Psoas muscle (tissue), 8 donors: ENCODE data around the gene FAM83G. TPM values are rescaled to one million over a fixed set of nuclear protein-coding genes. Genes with fewer than 3 reads are reported as not detected.
"Not testable (repeated sequence)": the region's sequence is repeated elsewhere in the genome, so short reads cannot be mapped to it uniquely, and the experiment has no call there.

Source experiments
- ATAC-seq, 4 donors: fragments of 200-7000 bp; cut with Tn5 transposase; one replicate each; pipeline ENCODE4 v1.9.1; 2020; ENCODE audit warnings: moderate library complexity in 3 of 4, mild to moderate bottlenecking in 2 of 4
- DNase-seq, 2 donors: peaks; one replicate each; pipeline ENCODE4 v3.0.0-alpha.2; 2020
- H3K27ac ChIP-seq: fragments of 200-600 bp; one replicate; pipeline ENCODE4 v1.8.0; 2022
- H3K27me3 ChIP-seq, 3 donors: fragments of 200-600 bp in 1 of 3; one replicate each; pipeline versions ENCODE4 v1.6.1 to v1.8.0; 2013 to 2022; ENCODE audit warnings: low read length in 2 of 3, mild to moderate bottlenecking in 2 of 3, moderate library complexity in 1 of 3; ENCODE audit not compliant: insufficient read depth in 3 of 3
- H3K36me3 ChIP-seq, 2 donors: fragments of 200-600 bp in 1 of 2; one replicate each; pipeline versions ENCODE4 v1.6.1 to v1.8.0; 2013 to 2022; ENCODE audit warnings: low read depth in 1 of 2, mild to moderate bottlenecking in 1 of 2, moderate library complexity in 1 of 2; ENCODE audit not compliant: insufficient read depth in 1 of 2
- H3K4me1 ChIP-seq: fragments of 200-600 bp; one replicate; pipeline ENCODE4 v1.8.0; 2022
- H3K4me3 ChIP-seq: fragments of 200-600 bp; one replicate; pipeline ENCODE4 v1.8.0; 2022; ENCODE audit warnings: mild to moderate bottlenecking
- H3K9me3 ChIP-seq: fragments of 200-600 bp; one replicate; pipeline ENCODE4 v1.8.0; 2022
- WGBS, 3 donors: extraction: QIAGEN DNeasy Blood & Tissue Kit; methylation state at CpG; one replicate each; pipeline versions ENCODE4 v1.1.6 to v1.1.7; 2013; 5-methylcytosine and 5-hydroxymethylcytosine counted together
- intact Hi-C, 2 donors: fragments of 100-400 bp; cut with DNase I; formaldehyde crosslinking; loops; one replicate each; pipeline versions ENCODE4 v1.11.0 to v1.14.2; 2022
- polyA plus RNA-seq, 3 donors: library from polyadenylated mRNA; stranded (reverse); fragments of 200-250 nt; gene quantifications; one replicate each; pipeline ENCODE4 v1.2.3, GENCODE V29; 2013
- total RNA-seq, 4 donors: library from RNA; stranded (reverse); fragmentation: NEBNext Ultra II Directional in 2 of 4; extraction: Animal tissue kit (Norgen Biotek cat#: 25700) in 2 of 4; gene quantifications; one replicate each; pipeline versions ENCODE4 v1.2.1 to v1.2.4, GENCODE V29; 2021 to 2023
- TF ChIP-seq, protein P1 (sequence below): fragments of 200-600 bp; IDR thresholded peaks from one replicate; pipeline ENCODE4 v1.8.0; 2022; ENCODE audit warnings: antibody characterized with exemption
- donor health status: healthy with polysubstance abuse.
- donor health status: DM: no; HTN: no; CAD: no; lungs with moderate emphysema.
- donor health status: Bipolar disorder and iron deficiency.
- donor health status: healthy.
- donor health status: DM: yes; HTN: yes; CAD: no.
- donor health status: DM: no; HTN: no; CAD: no.
- donor health status: DM: no; HTN: no; CAD: no.
- donor health status: DM: yes; HTN: yes; CAD: no.

FAM83G gene
- total and polyA plus RNA-seq, 7 donors: 7.0 to 65.6 (median 9.2) TPM

DNA sequence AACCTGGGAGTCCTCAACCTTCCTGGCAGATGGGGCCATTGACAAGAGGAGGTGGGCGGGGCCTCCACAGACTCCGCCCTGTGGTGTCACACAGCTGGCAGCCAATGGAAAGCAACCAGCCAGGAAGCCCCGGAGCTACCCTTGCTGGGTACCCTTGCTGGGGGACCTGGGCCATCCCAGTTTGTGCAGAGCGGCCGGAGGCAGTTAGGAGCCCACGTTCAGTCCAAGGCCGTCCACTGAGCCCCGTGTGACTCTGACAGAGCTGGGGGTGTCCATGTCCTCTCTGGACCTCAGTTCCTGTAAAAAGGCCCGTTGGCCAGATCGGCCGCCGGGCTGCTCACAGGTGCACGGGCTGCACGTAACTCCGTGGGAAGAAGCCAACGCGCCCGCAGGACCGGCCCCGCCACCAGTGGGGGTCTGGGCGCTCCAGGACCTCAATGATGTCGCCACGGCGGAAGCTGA lies 17.1 kb upstream of the FAM83G start:
- Histone ChIP-seq H3K27me3 (no peaks in the 10 kb centered on the region), H3K4me1 (no peaks in the 10 kb centered on the region), H3K36me3 (no peaks in the 10 kb centered on the region), H3K9me3 (no peaks in the 10 kb centered on the region), H3K27ac (no peak overlapping the region), H3K4me3 (no peak overlapping the region)
- DNase-seq: peak; percentile 32 to 45
- ATAC-seq: peak in 2 of 4 donors; percentile 19 to 40
- intact Hi-C loops: loop anchor here in 1 of 2 donors (10.0 kb wide), 1 partner anchor 57 kb away; no protein-coding TSS in a partner anchor
- TF ChIP-seq, protein P1, sequence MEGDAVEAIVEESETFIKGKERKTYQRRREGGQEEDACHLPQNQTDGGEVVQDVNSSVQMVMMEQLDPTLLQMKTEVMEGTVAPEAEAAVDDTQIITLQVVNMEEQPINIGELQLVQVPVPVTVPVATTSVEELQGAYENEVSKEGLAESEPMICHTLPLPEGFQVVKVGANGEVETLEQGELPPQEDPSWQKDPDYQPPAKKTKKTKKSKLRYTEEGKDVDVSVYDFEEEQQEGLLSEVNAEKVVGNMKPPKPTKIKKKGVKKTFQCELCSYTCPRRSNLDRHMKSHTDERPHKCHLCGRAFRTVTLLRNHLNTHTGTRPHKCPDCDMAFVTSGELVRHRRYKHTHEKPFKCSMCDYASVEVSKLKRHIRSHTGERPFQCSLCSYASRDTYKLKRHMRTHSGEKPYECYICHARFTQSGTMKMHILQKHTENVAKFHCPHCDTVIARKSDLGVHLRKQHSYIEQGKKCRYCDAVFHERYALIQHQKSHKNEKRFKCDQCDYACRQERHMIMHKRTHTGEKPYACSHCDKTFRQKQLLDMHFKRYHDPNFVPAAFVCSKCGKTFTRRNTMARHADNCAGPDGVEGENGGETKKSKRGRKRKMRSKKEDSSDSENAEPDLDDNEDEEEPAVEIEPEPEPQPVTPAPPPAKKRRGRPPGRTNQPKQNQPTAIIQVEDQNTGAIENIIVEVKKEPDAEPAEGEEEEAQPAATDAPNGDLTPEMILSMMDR: no peak
- WGBS, 3 donors: 88 to 92% (median 92%) methylated on average over 23 to 24 of the region's 24 CpGs

DNA sequence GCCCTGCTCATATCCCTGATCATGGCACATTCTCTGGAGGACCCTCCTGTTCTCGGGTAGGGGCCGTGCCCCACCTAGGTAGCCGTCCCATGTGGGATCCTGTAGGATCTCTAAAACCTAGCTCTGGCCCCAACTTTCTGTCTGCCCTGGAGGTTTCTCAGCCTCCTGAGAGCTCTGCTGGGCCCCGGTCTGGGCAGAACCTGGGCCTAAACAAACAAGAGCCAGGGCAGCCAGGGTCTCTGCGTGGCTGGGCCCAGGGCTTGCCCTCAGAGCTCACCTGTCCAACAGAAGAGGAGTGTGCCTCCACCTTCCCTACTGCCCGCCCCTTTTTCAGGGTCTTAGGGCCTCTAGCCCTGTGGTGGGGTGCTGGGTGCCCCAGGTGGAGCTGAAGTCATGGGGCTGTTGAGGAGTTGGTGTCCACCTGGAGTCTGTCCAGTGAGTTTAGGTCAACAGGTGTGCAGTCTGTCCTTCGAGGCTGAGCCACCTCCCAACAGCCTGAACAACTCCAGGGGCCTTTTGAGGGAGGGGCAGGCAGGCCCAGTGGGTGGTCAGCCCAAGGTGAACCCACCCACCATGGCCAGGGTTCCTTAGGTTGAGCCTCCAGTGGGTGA lies 16.6 kb upstream of the FAM83G start:
- peak in 1 of 4 donors; percentile 14 for ATAC-seq
- H3K4me1 ChIP-seq, H3K9me3 ChIP-seq, H3K36me3 ChIP-seq, H3K27me3 ChIP-seq, H3K27ac ChIP-seq, H3K4me3 ChIP-seq: not testable (repeated sequence)
- DNase-seq: peak; percentile 4 to 48
- intact Hi-C loops: loop anchor here in 1 of 2 donors (10.0 kb wide), 1 partner anchor 56 kb away; no protein-coding TSS in a partner anchor
- WGBS, 3 donors: 80 to 88% (median 86%) methylated on average over 7 of the region's 7 CpGs

DNA sequence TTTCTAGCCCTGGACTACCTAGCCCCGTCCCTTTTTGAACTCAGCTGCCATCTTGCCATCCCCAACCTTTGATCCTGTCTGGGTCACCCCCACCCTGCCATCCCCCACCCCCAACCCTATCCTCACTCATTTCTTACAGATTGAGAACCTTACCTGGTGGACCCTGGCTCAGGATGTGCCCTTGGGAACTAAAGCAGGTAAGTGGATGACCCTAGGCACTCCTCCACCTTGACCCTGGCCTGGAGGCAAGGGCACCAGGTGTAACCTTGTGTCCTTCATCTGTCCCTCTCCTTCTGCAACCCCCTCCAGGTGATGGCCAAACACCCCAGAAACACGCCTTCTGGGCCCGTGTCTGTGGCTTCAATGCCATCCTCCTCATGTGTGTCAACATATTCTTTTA lies 15.5 kb upstream of the FAM83G start:
- H3K4me3 ChIP-seq: no peak overlapping the region
- TF ChIP-seq, protein P1: no peak
- H3K9me3 ChIP-seq: no peaks in the 10 kb centered on the region
- intact Hi-C loops: loop anchor here in 1 of 2 donors (10.0 kb wide), 1 partner anchor 55 kb away; no protein-coding TSS in a partner anchor
- H3K27me3 ChIP-seq: no peaks in the 10 kb centered on the region
- H3K27ac ChIP-seq: no peak overlapping the region
- no peaks in the 10 kb centered on the region for H3K36me3 ChIP-seq
- H3K4me1 ChIP-seq: no peaks in the 10 kb centered on the region
- ATAC-seq (no peak), DNase-seq (no peak)
- WGBS, 3 donors: 87 to 90% (median 88%) methylated on average over 3 of the region's 3 CpGs

DNA sequence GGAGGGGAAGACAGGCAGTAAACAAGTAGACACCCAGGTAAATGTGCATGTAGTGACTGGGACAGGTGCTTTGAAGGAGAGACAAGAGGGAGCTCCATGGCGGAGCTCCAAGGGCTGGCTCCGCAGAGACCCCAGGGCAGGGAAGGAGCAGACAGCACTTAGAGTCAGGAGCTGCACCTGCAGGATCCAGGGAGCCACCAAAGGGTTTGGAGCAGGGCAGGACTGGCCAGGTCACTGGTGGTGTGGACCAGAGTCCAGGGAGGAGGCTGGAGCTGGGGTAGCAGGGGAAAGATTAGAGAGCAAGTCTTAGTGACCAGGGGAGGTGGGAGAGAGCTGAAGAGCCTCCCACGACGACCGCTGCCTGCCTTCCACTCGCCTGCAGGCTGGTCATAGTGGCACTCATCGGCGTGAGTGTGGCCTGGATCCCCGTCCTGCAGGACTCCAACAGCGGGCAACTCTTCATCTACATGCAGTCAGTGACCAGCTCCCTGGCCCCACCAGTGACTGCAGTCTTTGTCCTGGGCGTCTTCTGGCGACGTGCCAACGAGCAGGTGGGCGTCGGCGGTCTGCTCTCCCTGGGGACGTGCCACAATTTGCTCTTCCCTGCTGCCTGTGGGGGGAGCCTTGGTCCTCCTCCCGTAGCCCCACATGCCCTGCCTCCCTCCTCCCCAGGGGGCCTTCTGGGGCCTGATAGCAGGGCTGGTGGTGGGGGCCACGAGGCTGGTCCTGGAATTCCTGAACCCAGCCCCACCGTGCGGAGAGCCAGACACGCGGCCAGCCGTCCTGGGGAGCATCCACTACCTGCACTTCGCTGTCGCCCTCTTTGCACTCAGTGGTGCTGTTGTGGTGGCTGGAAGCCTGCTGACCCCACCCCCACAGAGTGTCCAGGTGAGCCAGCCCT lies 14.7 kb upstream of the FAM83G start:
- H3K9me3 ChIP-seq: no peaks in the 10 kb centered on the region
- no peak for ATAC-seq
- H3K36me3 ChIP-seq: no peaks in the 10 kb centered on the region
- 52 to 55% (median 53%) methylated on average over 26 to 27 of the region's 27 CpGs for WGBS, 3 donors
- intact Hi-C loops: no loop called here
- H3K4me3 ChIP-seq: no peak overlapping the region
- peak; percentile 14 to 35 for DNase-seq
- TF ChIP-seq, protein P1: no peak
- no peaks in the 10 kb centered on the region for H3K4me1 ChIP-seq
- H3K27ac ChIP-seq: no peak overlapping the region
- H3K27me3 ChIP-seq: no peaks in the 10 kb centered on the region

DNA sequence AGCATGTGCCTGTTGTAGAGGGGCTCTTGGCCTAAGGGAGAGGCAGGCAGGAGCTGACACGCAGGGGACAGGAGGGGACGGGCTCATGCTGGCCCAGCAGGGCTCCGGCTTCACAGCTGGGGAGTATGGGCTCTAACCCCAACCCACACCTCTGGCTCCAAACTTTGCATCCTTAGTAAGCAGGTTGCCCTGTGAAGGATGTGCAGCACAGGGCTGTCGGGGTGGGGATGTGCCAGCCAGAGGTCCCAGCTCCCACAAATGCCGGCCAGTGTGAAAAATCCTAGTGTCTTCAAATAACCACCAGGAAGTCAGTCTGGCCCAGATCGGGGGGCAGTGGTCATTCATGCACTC lies 14.0 kb upstream of the FAM83G start:
- 71 to 83% (median 81%) methylated on average over 6 of the region's 6 CpGs for WGBS, 3 donors
- ATAC-seq (no peak), DNase-seq (peak; percentile 4 to 35)
- no peak overlapping the region for H3K4me3 ChIP-seq
- H3K27me3 ChIP-seq: no peaks in the 10 kb centered on the region
- H3K4me1 ChIP-seq: no peaks in the 10 kb centered on the region
- intact Hi-C loops: no loop called here
- no peaks in the 10 kb centered on the region for H3K9me3 ChIP-seq
- TF ChIP-seq, protein P1: no peak
- no peaks in the 10 kb centered on the region for H3K36me3 ChIP-seq
- no peak overlapping the region for H3K27ac ChIP-seq
